OCI-LY7 (cell line): Measurements from ENCODE around the gene GABRB3. TPM values are rescaled to one million over a fixed set of nuclear protein-coding genes. Genes with fewer than 3 reads are reported as not detected.

Source experiments
- BruUV-seq: library from RNA; stranded (reverse); fragments of 400-500 nt; replicated peaks from 2 replicates; lab custom pipeline; 2021; lab: Mats Ljungman, UMichigan
- CTCF ChIA-PET: fragments of 300-600 bp; sonication (Branson Sonifier 250); formaldehyde crosslinking; loops from one replicate; lab custom pipeline; 2022; ENCODE audit warnings: antibody characterized with exemption; ENCODE audit not compliant: unreplicated experiment; lab: Charles Lee
- POLR2A ChIA-PET: fragments of 300-600 bp; sonication (Branson Sonifier 250); formaldehyde crosslinking; loops from one replicate; lab custom pipeline; 2022; ENCODE audit warnings: antibody characterized with exemption; lab: Charles Lee
- DNase-seq: peaks from one replicate; pipeline ENCODE4 v3.0.0-alpha.2; 2015; ENCODE audit warnings: low spot score
- H2AFZ ChIP-seq: fragments of 200-600 bp; sonication (generic), shearing (Covaris generic); 2 replicates; pipeline ENCODE4 v1.6.1; 2014; ENCODE audit warnings: mild to moderate bottlenecking, antibody characterized with exemption, low read length, moderate library complexity
- H3K27ac ChIP-seq: fragments of 200-600 bp; sonication (generic); 2 replicates; pipeline ENCODE4 v1.5.1; 2014; ENCODE audit warnings: mixed run types, low read depth, mild to moderate bottlenecking, moderate library complexity, low read length, inconsistent platforms; ENCODE audit not compliant: poor library complexity, severe bottlenecking
- H3K36me3 ChIP-seq: fragments of 200-600 bp; sonication (generic); 2 replicates; pipeline ENCODE4 v1.6.1; 2014; ENCODE audit warnings: mild to moderate bottlenecking, antibody characterized with exemption, low read length, moderate library complexity, mixed read lengths; ENCODE audit not compliant: insufficient read depth
- H3K4me1 ChIP-seq: fragments of 200-600 bp; sonication (generic); 2 replicates; pipeline ENCODE4 v1.5.1; 2014; ENCODE audit warnings: mild to moderate bottlenecking, low read length; ENCODE audit not compliant: insufficient read depth, poor library complexity, severe bottlenecking
- H3K4me2 ChIP-seq: fragments of 200-600 bp; sonication (generic); 2 replicates; pipeline ENCODE4 v1.6.1; 2014; ENCODE audit warnings: mild to moderate bottlenecking, low read length
- H3K4me3 ChIP-seq: fragments of 200-600 bp; sonication (generic); 2 replicates; pipeline ENCODE4 v1.5.1; 2014; ENCODE audit warnings: mild to moderate bottlenecking, low read depth, low read length; ENCODE audit not compliant: poor library complexity, severe bottlenecking
- H3K79me2 ChIP-seq: fragments of 200-600 bp; sonication (generic); 2 replicates; pipeline ENCODE4 v1.6.1; 2016; ENCODE audit warnings: low read depth, mild to moderate bottlenecking, low read length, moderate library complexity, mixed read lengths; ENCODE audit not compliant: insufficient read depth
- H3K9me2 ChIP-seq: fragments of 200-600 bp; sonication (generic); 2 replicates; pipeline ENCODE4 v1.6.1; 2016; ENCODE audit warnings: mild to moderate bottlenecking, low read length, mixed read lengths; ENCODE audit not compliant: insufficient read depth
- H3K9me3 ChIP-seq: fragments of 200-600 bp; sonication (generic); 2 replicates; pipeline ENCODE4 v1.6.1; 2014; ENCODE audit warnings: mild to moderate bottlenecking, mixed run types, low read length, mixed read lengths
- H4K20me1 ChIP-seq: fragments of 200-600 bp; sonication (generic); 2 replicates; pipeline ENCODE4 v1.6.1; 2014; ENCODE audit warnings: mild to moderate bottlenecking, antibody characterized with exemption, low read length, moderate library complexity, mixed read lengths; ENCODE audit not compliant: insufficient read depth
- EZH2phosphoT487 ChIP-seq: fragments of 200-600 bp; sonication (generic); IDR thresholded peaks from 2 replicates; pipeline ENCODE4 v1.6.1; 2018; ENCODE audit warnings: low read depth, borderline replicate concordance, mild to moderate bottlenecking, mixed run types, antibody characterized with exemption, low read length, moderate library complexity, mixed read lengths
- intact Hi-C: fragments of 100-400 bp; cut with micrococcal nuclease; formaldehyde crosslinking; loops from one replicate; pipeline ENCODE4 v1.10.0; 2022; ENCODE audit not compliant: unreplicated experiment
- total RNA-seq, 2 experiments: library from RNA; depleted of rRNA in 1 of 2; stranded (reverse); fragments of >200 nt in 1 of 2; shearing (Covaris generic) in 1 of 2; gene quantifications; 2 replicates each; pipeline ENCODE4 v1.2.3, GENCODE V29; 2014 to 2022
- TF ChIP-seq, protein P1 (sequence below): fragments of 200-600 bp; sonication (generic); conservative IDR thresholded peaks from 2 replicates; pipeline ENCODE4 v1.5.1; 2014; ENCODE audit warnings: mild to moderate bottlenecking, antibody characterized with exemption, low read length, moderate library complexity, mixed read lengths

The GABRB3 gene
- total RNA-seq, 2 experiments from 2014 or later, result 2.8 to 6.5 TPM

- Histone ChIP-seq H3K36me3 (no peaks in the 10 kb centered on the region), H3K27ac (no peak overlapping the region), H3K79me2 (no peaks in the 10 kb centered on the region), H4K20me1 (no peaks in the 10 kb centered on the region), H3K9me2 (no peaks in the 10 kb centered on the region), H3K4me1 (no peaks in the 10 kb centered on the region), H3K9me3 (no peaks in the 10 kb centered on the region), H3K4me3 (no peak overlapping the region), H3K4me2 (no peak overlapping the region), H2AFZ (no peak overlapping the region)
- TF ChIP-seq EZH2phosphoT487, result no peak
- TF ChIP-seq, protein P1, sequence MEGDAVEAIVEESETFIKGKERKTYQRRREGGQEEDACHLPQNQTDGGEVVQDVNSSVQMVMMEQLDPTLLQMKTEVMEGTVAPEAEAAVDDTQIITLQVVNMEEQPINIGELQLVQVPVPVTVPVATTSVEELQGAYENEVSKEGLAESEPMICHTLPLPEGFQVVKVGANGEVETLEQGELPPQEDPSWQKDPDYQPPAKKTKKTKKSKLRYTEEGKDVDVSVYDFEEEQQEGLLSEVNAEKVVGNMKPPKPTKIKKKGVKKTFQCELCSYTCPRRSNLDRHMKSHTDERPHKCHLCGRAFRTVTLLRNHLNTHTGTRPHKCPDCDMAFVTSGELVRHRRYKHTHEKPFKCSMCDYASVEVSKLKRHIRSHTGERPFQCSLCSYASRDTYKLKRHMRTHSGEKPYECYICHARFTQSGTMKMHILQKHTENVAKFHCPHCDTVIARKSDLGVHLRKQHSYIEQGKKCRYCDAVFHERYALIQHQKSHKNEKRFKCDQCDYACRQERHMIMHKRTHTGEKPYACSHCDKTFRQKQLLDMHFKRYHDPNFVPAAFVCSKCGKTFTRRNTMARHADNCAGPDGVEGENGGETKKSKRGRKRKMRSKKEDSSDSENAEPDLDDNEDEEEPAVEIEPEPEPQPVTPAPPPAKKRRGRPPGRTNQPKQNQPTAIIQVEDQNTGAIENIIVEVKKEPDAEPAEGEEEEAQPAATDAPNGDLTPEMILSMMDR, result no peak
- no peak for DNase-seq
- intact Hi-C loops, result no loop called here
- ChIA-PET POLR2A (interaction anchor here (1.2 kb wide), 1 partner anchor 11 kb away, joined by 3 read pairs; no protein-coding TSS in a partner anchor), CTCF (no interaction called here)
- BruUV-seq, result no TSS peak
Measured at GRCh38 chr15:26673445-26673844, 99.4 kb downstream of the GABRB3 start.

GRCh38 chr15:26670116-26670515 is 102.8 kb downstream of the GABRB3 start:
- DNase-seq, result no peak
- Histone ChIP-seq H3K9me3 (no peaks in the 10 kb centered on the region), H3K4me1 (no peaks in the 10 kb centered on the region), H3K4me3 (no peak overlapping the region), H3K27ac (no peak overlapping the region), H3K4me2 (no peak overlapping the region), H3K9me2 (no peaks in the 10 kb centered on the region), H3K79me2 (no peaks in the 10 kb centered on the region), H2AFZ (no peak overlapping the region), H4K20me1 (no peaks in the 10 kb centered on the region), H3K36me3 (no peaks in the 10 kb centered on the region)
- intact Hi-C loops, result no loop called here
- CTCF ChIA-PET, result no interaction called here
- POLR2A ChIA-PET, result no interaction called here
- no TSS peak for BruUV-seq
- no peak for TF ChIP-seq EZH2phosphoT487
- TF ChIP-seq, protein P1, result no peak

- Histone ChIP-seq H3K79me2 (no peaks in the 10 kb centered on the region), H3K9me2 (no peaks in the 10 kb centered on the region), H3K36me3 (no peaks in the 10 kb centered on the region), H3K4me3 (no peak overlapping the region), H3K4me2 (no peak overlapping the region), H3K27ac (no peak overlapping the region), H2AFZ (no peak overlapping the region), H3K9me3 (no peaks in the 10 kb centered on the region), H3K4me1 (peaks cover 2% of the 10 kb centered on the region), H4K20me1 (no peaks in the 10 kb centered on the region)
- TF ChIP-seq, protein P1, result no peak
- TF ChIP-seq EZH2phosphoT487, result no peak
- no TSS peak for BruUV-seq
- POLR2A ChIA-PET, result no interaction called here
- intact Hi-C loops, result no loop called here
- CTCF ChIA-PET, result no interaction called here
- DNase-seq, result no peak
Measured at GRCh38 chr15:26667222-26667988, 105.5 kb downstream of the GABRB3 start.
